Lower leg skin (tissue), 4 donors: ENCODE results near the gene DIABLO. TPM values are rescaled to one million over a fixed set of nuclear protein-coding genes. Genes with fewer than 3 reads are reported as not detected.

Source experiments
- DNase-seq, 2 donors: peaks; one replicate each; pipeline ENCODE4 v3.0.0-alpha.2; 2019; ENCODE audit warnings: low spot score in 2 of 2
- H3K4me3 ChIP-seq: fragments of 200-600 bp; sonication (generic); 2 replicates; pipeline ENCODE4 v1.5.1; 2017; ENCODE audit warnings: mild to moderate bottlenecking, low read depth; ENCODE audit not compliant: poor library complexity, severe bottlenecking
- CTCF ChIP-seq, 3 donors: fragments of 450-650 bp; IDR thresholded peaks; one replicate each; pipeline ENCODE4 v1.5.1; 2016; ENCODE audit warnings: antibody characterized with exemption in 3 of 3, mild to moderate bottlenecking in 3 of 3, moderate library complexity in 2 of 3
- POLR2A ChIP-seq, 2 donors: fragments of 450-650 bp; IDR thresholded peaks; one replicate each; pipeline ENCODE4 v1.6.1; 2016 to 2017; ENCODE audit warnings: antibody characterized with exemption in 2 of 2, mild to moderate bottlenecking in 1 of 2, moderate library complexity in 1 of 2
- WGBS, 2 donors: methylation state at CpG; one replicate each; pipeline ENCODE4 v1.1.5; 2018; 5-methylcytosine and 5-hydroxymethylcytosine counted together
- intact Hi-C: fragments of 100-400 bp; cut with DNase I; formaldehyde crosslinking; loops from one replicate; pipeline ENCODE4 v1.15.0; 2023; ENCODE audit warnings: low total_unique reads
- total RNA-seq, 4 donors: library from RNA; depleted of rRNA; stranded (reverse); fragments of >200 nt; gene quantifications; one replicate each; pipeline ENCODE4 v1.1.0, GENCODE V29; 2016

Gene DIABLO
- total RNA-seq, 4 donors from 2014 or later = 35.5 to 43.9 (median 40.8) TPM

DNA sequence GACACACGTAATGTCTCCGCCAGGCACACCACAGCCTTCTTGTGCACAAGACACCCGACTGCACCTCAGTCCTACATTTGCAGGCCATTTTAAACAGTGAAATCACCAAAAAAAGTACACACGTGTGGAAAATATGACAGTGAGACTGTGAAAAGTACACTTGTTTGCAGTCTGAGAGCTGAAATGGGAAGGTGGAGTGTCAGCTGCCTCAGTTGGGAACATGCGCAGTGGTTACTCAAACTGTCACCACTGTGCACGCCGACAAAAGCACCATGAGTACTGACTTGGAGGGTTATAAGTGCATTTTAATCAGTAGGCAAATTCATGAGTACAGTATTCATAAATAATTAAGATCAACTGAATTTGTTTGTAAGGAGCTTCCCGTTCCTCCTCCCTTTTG is 24.7 kb upstream of the DIABLO start:
- 96% methylated on average over 8 of the region's 8 CpGs for WGBS, 2 donors
- H3K4me3 ChIP-seq = no peak overlapping the region
- no peak for DNase-seq
- intact Hi-C loops = no loop called here
- TF ChIP-seq POLR2A (IDR thresholded peaks at IDR 0.05) (no peak), CTCF (IDR thresholded peaks at IDR 0.05) (no peak)

DNA sequence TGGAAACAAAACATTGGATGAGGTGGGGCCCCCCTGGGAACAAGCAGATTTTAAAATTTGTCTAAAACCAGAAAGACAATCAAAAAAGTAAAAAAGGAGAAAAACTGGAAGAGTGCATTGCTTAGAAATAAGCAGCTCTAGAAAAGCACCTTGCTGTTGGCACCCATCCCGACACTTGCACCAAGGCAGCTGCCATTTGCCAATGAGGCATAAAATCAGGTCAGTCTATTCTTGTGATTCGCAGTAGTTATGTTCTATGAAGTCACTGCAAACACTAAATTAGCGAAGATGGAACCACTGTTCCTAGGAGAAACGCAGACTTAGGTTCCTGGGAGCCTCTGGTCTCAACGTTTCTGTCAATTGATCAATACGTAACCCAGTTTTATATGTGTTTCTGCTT is 24.2 kb upstream of the DIABLO start:
- TF ChIP-seq POLR2A (IDR thresholded peaks at IDR 0.05) = no peak
- TF ChIP-seq CTCF (IDR thresholded peaks at IDR 0.05) = no peak
- WGBS, 2 donors = 94 to 96% methylated on average over 6 of the region's 6 CpGs

GRCh38 chr12:122245553-122245952 is 19.7 kb upstream of the DIABLO start:
- TF ChIP-seq CTCF (IDR thresholded peaks at IDR 0.05) (no peak), POLR2A (IDR thresholded peaks at IDR 0.05) (no peak)

More for the DNA sequence above, 24.2 kb upstream of the DIABLO start:
- no peak overlapping the region for H3K4me3 ChIP-seq
- DNase-seq = no peak
- intact Hi-C loops = no loop called here

GRCh38 chr12:122244565-122245371 is 18.9 kb upstream of the DIABLO start:
- intact Hi-C loops = no loop called here
- WGBS, 2 donors = 83% methylated on average over 11 of the region's 11 CpGs
- no peak overlapping the region for H3K4me3 ChIP-seq
- TF ChIP-seq POLR2A (IDR thresholded peaks at IDR 0.05) = no peak
- no peak for TF ChIP-seq CTCF (IDR thresholded peaks at IDR 0.05)
- DNase-seq = no peak

More at GRCh38 chr12:122245553-122245952, 19.7 kb upstream of the DIABLO start:
- no peak for DNase-seq
- intact Hi-C loops = no loop called here
- 92 to 93% methylated on average over 1 of the region's 1 CpG for WGBS, 2 donors
- H3K4me3 ChIP-seq = no peak overlapping the region

DNA sequence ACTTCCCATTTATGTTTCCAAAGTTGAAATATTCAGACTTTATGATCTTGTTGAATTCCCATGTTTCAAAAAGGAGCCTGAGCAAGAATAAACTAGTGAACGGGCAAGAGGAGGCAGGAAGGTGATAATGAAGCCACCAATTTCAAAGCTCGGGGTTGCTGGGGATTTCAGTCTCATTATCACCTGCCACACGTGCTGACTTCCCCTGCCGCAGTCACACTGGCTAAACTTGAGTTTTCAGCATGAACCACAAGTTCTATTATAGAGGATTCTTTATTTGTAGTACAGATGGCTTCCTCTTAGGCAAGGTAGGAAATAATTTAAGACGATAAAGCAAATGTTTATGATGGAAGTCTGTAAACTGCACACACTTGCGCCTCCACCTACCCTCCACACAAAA is 18.1 kb upstream of the DIABLO start:
- TF ChIP-seq CTCF (IDR thresholded peaks at IDR 0.05) = no peak
- TF ChIP-seq POLR2A (IDR thresholded peaks at IDR 0.05) = no peak
- H3K4me3 ChIP-seq = no peak overlapping the region
- 75 to 83% methylated on average over 6 of the region's 6 CpGs for WGBS, 2 donors
- intact Hi-C loops = no loop called here
- no peak for DNase-seq

DNA sequence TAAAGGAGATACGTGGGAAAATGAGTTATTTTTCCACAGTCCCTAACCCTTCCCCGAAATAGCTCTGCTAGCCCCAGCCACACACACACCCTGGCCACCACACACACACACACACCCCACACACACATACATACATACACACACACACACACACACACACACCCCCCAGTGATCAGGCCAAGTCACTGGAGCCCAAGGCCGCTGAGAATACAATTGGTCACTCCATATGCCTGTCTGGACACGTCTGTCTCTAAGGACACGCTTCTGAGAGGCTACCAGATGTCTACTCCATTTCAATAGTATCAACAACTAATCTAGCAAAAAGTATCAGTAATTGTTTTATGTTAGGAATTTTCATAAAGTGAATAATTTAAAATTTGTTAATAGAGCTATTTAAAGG is 13.0 kb upstream of the DIABLO start:
- 88 to 92% methylated on average over 5 of the region's 5 CpGs for WGBS, 2 donors
- TF ChIP-seq CTCF (IDR thresholded peaks at IDR 0.05) = no peak
- no peak for TF ChIP-seq POLR2A (IDR thresholded peaks at IDR 0.05)
- no peak overlapping the region for H3K4me3 ChIP-seq
- intact Hi-C loops = no loop called here
- DNase-seq = no peak
